GM10847 (cell line): ENCODE data around the gene DDX51.

Source experiments
- POLR2A ChIP-seq: IDR thresholded peaks from 2 replicates; pipeline ENCODE4 v1.6.1; 2011; ENCODE audit not compliant: insufficient read length; ENCODE audit errors: extremely low read depth

DDX51 gene

DNA sequence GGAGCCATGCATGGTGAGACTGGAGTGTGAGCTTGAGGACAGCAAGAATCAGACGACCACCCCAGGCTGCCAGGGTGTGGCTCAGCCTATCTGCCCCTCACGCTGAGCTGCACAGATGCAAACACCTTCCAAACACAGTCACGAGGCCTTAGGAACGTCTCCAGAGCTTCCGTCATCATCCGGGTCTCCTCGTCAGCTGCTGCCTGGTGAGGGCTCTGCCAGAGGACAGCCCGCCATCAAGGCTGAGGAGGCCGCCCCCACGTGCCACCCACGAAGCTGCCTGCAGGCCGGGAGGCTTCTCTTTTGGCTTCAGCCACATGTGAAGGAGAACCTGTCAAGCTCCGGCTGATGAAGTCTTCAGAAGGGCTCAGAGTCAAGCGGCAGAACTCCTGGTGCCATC is 13.4 kb downstream of the DDX51 start:
- no peak for TF ChIP-seq POLR2A

DNA sequence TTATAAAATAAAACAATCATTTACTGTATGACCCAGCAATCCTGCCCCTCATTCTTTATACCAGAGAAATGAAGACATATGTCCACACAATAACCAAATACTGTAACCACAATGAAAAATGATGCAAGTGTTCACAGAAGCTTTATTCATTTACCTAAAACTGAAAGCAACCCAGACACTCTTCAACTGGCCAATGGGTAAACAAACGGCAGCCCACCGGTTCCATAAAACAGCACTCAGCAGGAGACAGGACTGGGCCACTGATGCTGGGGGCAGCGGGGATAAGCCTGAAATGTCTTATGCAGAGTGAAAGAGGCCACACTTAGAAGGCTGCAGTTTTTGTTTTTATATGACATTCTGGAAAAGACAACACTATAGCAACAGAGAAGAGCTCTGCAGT is 15.1 kb downstream of the DDX51 start:
- TF ChIP-seq POLR2A = no peak

DNA sequence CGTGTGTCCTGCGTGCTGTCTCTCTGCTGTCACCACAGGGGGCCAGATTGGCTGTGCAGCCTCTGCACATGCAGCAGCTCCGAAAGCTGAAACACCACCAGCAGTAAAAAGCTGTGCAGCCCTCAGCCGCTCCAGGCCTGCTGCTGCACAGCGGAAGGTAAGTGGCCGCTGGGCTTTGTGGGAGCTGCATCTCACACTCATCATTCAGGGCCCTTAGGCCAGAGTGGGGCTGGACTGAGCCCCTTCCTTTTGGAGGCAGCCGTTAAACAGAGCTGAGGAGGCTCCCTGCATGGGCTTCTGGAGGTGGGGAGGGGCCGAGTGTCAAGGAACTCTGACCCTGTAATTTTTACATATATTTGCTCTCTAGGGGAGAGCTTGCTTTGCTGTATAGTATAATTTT is 17.1 kb downstream of the DDX51 start:
- TF ChIP-seq POLR2A = no peak

DNA sequence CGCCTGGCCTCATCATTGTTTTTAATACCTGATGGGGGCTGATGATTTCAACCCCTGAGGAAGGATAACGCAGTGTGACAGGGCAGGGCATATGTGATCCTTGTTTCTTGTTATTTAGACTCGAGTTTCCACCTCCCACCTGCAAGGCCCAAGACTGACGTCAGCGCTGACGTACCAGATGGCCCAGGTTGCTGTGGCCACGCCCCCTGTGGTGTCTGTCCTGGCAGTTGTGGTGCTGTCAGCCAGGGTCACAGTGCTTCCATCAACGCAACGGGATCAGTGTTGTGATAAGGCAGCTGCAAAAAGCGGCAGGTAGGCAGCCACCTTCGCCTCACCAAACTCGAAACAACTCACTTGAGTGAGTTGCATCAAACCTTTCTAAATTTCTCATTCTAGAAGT is 18.4 kb downstream of the DDX51 start:
- no peak for TF ChIP-seq POLR2A

DNA sequence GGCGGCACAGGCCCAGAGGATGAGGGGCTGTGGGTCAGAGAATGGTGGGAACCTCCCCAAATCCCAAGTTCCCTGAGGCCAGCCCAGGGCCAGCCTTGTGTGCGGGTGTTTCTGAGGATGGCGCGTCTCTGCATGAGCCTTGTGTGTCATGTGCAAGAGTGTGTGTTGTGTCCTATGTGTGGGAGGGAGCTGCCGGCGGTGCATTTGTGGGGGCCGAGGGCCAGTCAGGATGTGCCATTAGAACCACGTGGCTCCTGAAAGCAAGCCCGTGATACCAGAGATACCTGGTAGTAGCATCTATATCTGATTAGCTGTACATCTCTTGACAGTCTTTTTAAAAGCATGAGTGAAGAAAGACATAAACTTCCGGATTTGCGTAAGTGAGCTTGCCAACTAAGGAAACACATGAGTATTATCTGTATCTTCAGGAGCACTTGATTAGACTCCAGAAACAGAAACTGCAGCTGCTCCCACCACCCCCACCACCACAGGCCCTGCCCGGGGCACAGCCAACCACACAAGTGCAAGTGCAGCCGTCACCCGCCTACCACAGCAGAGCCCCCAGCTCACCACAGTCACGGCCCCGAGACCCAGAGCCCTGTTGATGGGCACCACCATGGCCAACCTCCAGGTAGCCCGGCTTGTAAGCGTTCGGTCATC is 19.2 kb downstream of the DDX51 start:
- TF ChIP-seq POLR2A = no peak

DNA sequence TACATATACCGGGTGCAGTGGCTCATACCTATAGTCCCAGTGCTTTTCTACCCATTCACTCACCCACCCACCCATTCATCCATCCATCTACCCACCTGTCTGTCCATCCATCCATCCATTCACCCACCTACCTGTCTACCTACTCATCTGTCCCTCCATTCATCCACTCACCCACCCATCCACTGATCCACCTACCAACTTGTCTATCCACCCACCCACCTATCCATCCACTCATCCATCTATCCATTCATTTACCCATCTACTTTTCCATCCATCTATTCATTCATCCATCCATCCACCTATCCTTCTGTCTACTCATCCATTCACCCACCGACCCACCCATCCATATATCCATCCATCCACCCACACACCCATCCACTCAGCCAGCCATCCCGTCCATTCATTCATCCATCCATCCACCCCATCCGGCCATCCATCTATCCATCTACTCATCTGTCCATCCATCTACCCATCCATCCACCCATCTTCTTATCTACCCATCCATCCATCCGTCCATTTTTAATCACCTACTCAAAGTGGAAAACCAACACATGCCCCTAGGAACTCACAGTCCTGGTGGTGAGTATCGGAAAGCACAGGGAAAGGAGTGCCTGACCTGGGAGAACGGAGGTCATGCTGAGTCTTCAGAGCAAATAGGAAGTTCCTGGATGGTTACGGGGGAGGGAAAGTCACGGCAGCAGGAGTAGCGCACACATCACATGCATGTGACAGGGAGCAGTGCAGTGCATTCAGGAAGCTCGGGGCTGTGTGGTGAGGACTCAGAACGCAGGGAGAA is 20.0 kb downstream of the DDX51 start:
- TF ChIP-seq POLR2A = no peak

DNA sequence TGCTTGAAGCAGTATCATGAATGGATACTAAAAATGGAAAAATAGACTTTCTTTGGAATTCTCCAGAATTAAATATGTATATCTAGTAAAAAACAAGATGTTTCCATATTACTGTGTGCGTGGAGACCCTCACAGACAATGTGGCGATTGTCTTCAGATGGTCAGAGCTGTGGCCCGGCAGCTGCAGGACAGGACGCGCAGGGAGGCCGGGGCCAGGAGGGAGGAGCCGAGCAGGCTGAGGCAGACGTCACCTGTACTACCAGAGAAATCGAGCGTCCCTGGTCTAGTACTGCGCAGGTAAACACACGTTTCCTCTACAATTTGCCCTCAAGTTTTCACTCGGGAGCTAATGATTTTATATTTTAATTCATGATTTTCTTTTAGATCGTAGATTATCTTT is 22.8 kb downstream of the DDX51 start:
- TF ChIP-seq POLR2A = no peak

DNA sequence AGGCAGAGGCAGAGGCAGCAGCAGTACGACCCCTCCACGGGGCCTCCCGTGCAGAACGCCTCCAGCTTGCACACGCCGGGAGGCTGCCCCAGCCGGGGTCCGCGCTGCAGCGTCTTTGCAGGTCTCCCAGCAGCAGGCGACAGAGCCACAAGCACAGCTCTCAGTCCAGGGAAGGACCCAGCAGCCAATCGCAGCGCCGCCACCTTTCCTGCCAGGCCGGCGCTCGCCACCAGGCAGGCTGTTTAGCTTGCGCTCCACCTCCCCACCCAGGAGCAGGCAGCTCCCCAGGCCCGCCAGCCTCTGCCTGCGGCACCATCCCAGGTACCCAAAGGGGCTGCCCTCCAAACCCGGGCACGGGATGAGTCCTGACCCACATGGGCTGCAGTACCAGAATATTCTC is 25.2 kb downstream of the DDX51 start:
- TF ChIP-seq POLR2A = no peak

DNA sequence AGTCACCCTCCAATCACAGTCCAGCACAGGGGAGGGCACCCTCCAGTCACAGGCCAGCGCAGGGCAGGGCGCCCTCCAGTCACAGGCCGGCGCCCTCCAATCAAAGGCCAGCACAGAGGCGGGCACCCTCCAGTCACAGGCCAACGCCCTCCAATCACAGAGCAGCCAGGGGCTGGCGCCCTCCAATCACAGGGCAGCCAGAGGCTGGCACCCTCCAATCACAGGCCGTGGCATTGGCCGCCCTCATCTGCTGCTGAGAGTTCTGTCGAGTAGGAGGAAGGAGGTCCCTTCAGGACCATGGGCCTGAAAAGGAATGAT is 26.6 kb downstream of the DDX51 start:
- TF ChIP-seq POLR2A = no peak

DNA sequence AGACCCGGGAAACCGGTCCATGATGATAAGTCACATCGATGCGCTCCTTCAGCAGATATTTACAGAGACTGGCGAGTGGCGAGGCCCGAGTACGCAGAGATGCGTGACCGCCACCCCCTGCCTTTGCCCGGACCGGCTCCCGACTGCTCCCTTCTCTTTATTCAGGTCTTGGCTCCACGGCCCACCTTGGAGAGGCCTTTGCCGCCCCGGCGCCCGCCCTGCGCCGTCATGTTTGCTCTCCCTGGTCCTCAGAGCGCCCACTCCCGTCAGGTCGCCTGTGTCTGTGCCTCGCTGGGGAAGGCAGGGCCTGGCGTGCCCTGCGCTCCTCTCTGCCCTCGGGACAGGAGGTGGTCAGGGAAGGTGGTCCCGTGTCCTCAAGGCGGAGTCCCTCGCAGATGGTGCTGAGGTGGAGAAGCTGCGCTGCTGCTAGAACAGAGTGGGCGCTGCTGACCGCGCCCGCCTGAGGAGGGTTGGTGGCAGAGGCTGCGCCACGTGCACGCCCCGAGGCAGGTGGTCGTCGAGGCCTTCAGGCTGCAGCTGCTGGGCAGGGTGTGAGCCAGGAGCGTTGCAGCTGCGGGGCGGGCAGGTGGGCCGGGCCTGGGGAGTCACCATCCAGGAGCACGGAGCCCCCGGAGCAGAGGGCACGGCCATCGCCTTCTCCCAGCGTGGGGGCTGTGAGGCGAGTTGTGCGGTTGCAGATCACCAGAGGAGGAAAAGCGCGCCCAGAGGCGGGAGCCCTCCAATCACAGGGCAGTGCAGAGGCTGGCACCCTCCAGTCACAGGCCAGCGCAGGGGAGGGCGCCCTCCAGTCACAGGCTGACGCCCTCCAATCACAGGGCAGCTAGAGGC is 27.2 kb downstream of the DDX51 start:
- no peak for TF ChIP-seq POLR2A

DNA sequence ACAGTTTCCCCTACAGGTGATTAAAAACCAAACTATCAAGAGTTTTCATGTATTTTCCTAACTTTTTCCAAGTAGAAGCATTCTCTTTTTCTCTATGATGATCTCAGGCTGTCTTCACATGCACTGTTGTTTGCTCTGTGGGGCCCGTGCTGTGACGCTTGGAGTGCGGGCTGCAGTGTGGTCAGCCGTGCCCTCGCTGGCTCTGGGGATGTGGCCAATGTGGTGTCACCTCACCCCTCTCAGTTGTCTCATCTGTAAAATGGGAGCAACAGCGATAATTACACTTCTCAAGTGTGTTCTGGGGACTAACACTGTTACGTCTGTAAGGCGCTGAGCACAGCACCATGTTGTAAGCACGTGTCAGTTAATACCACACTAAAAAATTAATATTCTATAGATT is 28.6 kb downstream of the DDX51 start:
- TF ChIP-seq POLR2A = no peak

DNA sequence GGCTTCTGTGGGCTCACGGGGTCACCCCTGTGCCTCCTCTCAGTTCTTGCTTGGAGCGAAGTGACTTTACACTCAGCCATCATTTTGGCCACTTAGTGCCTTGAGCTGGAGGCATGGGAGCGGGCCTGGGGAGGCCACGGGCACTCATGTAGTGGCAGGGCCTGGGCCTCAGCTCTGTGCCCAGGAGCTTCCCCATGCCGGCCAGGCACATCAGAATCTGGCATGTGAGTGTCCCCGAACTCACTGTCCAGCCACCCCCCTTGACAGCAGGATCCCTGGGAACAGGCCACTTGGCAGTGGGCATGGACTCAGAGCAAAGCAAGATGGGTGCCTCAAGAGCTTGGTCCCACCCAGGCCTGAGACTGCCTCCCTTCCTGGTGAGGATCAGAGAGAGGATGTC is 29.5 kb downstream of the DDX51 start:
- TF ChIP-seq POLR2A = no peak

DNA sequence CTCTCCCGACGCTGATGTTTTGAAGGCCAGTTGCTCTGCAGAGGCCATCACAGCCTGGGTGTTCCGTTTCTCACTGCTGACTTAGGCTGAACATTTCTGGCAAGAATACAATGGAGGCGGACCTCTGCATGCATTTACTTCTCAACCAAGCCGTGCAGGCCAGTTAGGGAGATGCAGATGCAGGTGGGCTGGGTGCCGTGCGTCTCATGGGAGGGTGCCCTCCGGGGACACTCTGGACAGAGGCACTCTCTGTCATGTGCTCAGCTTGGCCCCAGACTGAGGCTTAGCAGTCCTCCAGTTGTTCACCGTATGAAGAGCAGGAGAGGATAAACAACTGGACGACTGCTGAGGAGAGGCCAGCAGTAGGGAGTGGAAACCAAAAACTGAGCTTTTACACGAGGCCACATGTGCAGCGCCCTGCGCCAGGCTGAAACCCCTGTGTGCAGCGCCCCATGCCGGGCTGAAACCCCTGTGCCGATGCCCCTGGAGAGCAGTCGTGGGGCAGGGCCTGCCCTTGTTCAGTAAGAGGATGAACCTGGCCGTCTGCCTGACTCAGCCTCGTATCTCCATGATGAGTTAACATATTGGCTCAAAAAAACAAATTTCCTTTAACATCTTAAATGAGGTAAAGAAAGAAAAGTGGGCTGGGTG is 32.3 kb downstream of the DDX51 start:
- no peak for TF ChIP-seq POLR2A

DNA sequence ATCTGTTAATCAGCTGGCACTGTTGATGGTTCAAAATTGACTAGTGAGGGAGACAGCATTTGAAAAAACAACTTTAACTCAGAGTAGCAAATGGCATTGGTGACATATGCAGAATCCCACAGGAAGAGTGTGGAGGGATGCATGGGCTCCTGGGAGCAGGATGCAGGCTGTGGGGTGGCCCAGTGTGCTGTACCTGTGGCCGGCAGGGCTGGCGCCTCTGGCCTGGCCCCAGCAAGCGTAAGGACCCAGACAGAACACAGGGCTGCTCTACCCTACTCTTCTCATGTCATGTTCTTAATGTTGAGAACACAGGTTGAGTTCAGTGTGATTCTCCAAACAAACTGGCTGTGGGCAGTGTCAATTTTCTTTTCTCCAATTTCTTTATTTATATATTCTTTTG is 33.4 kb downstream of the DDX51 start:
- no peak for TF ChIP-seq POLR2A

DNA sequence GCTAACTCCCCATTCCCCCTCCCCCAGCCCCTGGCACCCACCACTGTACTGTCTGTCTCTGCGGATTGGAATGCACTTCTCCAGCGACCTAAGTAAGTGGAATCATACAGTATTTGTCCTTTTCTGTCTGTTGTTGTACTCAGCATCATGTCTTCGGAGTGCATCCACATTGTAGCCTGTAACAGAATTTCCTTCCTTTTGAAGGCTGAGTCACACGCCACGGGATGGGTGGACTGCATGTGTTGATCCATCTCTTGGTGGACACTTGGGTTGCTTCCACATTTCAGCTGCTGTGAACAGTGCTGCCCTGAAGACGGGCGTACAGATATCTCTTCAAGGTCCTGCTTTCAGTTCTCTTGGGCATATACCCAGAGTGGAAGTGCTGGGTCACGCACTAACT is 34.4 kb downstream of the DDX51 start:
- no peak for TF ChIP-seq POLR2A
